Lower lobe of right lung (tissue), 2 donors: ENCODE results near the gene MIGA2. TPM values are rescaled to one million over a fixed set of nuclear protein-coding genes. Genes with fewer than 3 reads are reported as not detected.

Experiments used
- ATAC-seq, 2 donors: fragments of 200-7000 bp; cut with Tn5 transposase; one replicate each; pipeline ENCODE4 v1.9.1; 2020 to 2022; ENCODE audit warnings: mild to moderate bottlenecking in 2 of 2, moderate library complexity in 2 of 2
- DNase-seq: peaks from one replicate; pipeline ENCODE4 v3.0.0-alpha.2; 2020
- H3K27ac ChIP-seq: fragments of 200-600 bp; one replicate; pipeline ENCODE4 v1.8.0; 2022
- H3K27me3 ChIP-seq: fragments of 200-600 bp; one replicate; pipeline ENCODE4 v1.8.0; 2022; ENCODE audit warnings: low read depth
- H3K36me3 ChIP-seq: fragments of 200-600 bp; one replicate; pipeline ENCODE4 v1.8.0; 2022; ENCODE audit warnings: mild to moderate bottlenecking
- H3K4me1 ChIP-seq: fragments of 200-600 bp; one replicate; pipeline ENCODE4 v1.8.0; 2022
- H3K4me3 ChIP-seq: fragments of 200-600 bp; one replicate; pipeline ENCODE4 v1.8.0; 2022; ENCODE audit warnings: mild to moderate bottlenecking
- H3K9me3 ChIP-seq: fragments of 200-600 bp; one replicate; pipeline ENCODE4 v1.8.0; 2022
- CTCF ChIP-seq: fragments of 200-600 bp; IDR thresholded peaks from one replicate; pipeline ENCODE4 v1.8.0; 2022; ENCODE audit warnings: antibody characterized with exemption, mild to moderate bottlenecking
- intact Hi-C: fragments of 100-400 bp; cut with DNase I; formaldehyde crosslinking; loops from one replicate; pipeline ENCODE4 v1.11.0; 2022
- total RNA-seq: library from RNA; stranded (reverse); fragmentation: NEBNext Ultra II Directional; extraction: Animal tissue kit (Norgen Biotek cat#: 25700); gene quantifications from one replicate; pipeline ENCODE4 v1.2.1, GENCODE V29; 2021
- donor health status: DM: no; HTN: yes; CAD: no; lungs with severe emphysema.

MIGA2 gene
- total RNA-seq, 1 donor from 2014 or later: 21.2 TPM

- Histone ChIP-seq H3K27ac (no peak overlapping the region), H3K4me1 (no peaks in the 10 kb centered on the region), H3K27me3 (no peaks in the 10 kb centered on the region), H3K9me3 (no peaks in the 10 kb centered on the region), H3K36me3 (peaks cover 36% of the 10 kb centered on the region), H3K4me3 (no peak overlapping the region)
- no peak for ATAC-seq
- intact Hi-C loops: no loop called here
- no peak for TF ChIP-seq CTCF
- no peak for DNase-seq
Observed at GRCh38 chr9:129095908-129096307, 59.5 kb downstream of the MIGA2 start.

GRCh38 chr9:129097671-129098306, 61.4 kb downstream of the MIGA2 start:
- TF ChIP-seq CTCF: no peak
- H3K36me3 ChIP-seq: peaks cover 45% of the 10 kb centered on the region
- DNase-seq: no peak
- H3K4me3 ChIP-seq: no peak overlapping the region
- H3K27ac ChIP-seq: no peak overlapping the region
- intact Hi-C loops: no loop called here
- no peaks in the 10 kb centered on the region for H3K9me3 ChIP-seq
- H3K27me3 ChIP-seq: no peaks in the 10 kb centered on the region
- no peaks in the 10 kb centered on the region for H3K4me1 ChIP-seq
- ATAC-seq: no peak

- Histone ChIP-seq H3K27me3 (no peaks in the 10 kb centered on the region), H3K4me1 (no peaks in the 10 kb centered on the region), H3K4me3 (no peak overlapping the region), H3K27ac (no peak overlapping the region), H3K9me3 (no peaks in the 10 kb centered on the region), H3K36me3 (peaks cover 45% of the 10 kb centered on the region)
- no peak for TF ChIP-seq CTCF
- intact Hi-C loops: no loop called here
- no peak for DNase-seq
- ATAC-seq: no peak
Observed at GRCh38 chr9:129098328-129098727, 61.9 kb downstream of the MIGA2 start.

- DNase-seq (no peak), ATAC-seq (no peak)
- no peak overlapping the region for H3K27ac ChIP-seq
- H3K9me3 ChIP-seq: no peaks in the 10 kb centered on the region
- intact Hi-C loops: no loop called here
- no peaks in the 10 kb centered on the region for H3K27me3 ChIP-seq
- no peaks in the 10 kb centered on the region for H3K4me1 ChIP-seq
- peaks cover 35% of the 10 kb centered on the region for H3K36me3 ChIP-seq
- TF ChIP-seq CTCF: no peak
- no peak overlapping the region for H3K4me3 ChIP-seq
Observed at GRCh38 chr9:129100383-129101169, 64.2 kb downstream of the MIGA2 start.

- H3K4me3 ChIP-seq: no peak overlapping the region
- DNase-seq: no peak
- no peak for ATAC-seq
- H3K36me3 ChIP-seq: peaks cover 28% of the 10 kb centered on the region
- TF ChIP-seq CTCF: no peak
- intact Hi-C loops: no loop called here
- H3K9me3 ChIP-seq: no peaks in the 10 kb centered on the region
- H3K27me3 ChIP-seq: no peaks in the 10 kb centered on the region
- no peaks in the 10 kb centered on the region for H3K4me1 ChIP-seq
- no peak overlapping the region for H3K27ac ChIP-seq
Observed at GRCh38 chr9:129101279-129101678, 64.9 kb downstream of the MIGA2 start.
